ENCODE data around the gene ADCY3.
"Not testable (repeated sequence)": the region's sequence is repeated elsewhere in the genome, so short reads cannot be mapped to it uniquely, and the experiment has no call there.

Gene ADCY3

GRCh38 chr2:24805811-24806660 is 114.0 kb downstream of the ADCY3 start:
- DNase-seq = not testable (repeated sequence)

DNA sequence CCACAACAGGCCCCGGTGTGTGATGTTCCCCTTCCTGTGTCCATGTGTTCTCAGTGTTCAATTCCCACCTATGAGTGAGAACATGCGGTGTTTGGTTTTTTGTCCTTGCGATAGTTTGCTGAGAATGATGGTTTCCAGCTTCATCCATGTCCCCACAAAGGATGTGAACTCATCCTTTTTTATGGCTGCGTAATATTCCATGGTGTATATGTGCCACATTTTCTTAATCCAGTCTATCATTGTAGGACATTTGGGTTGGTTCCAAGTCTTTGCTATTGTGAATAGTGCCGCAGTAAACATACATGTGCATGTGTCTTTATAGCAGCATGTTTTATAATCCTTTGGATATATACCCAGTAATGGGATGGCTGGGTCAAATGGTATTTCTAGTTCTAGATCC is 119.5 kb downstream of the ADCY3 start:
- not testable (repeated sequence) for DNase-seq

DNA sequence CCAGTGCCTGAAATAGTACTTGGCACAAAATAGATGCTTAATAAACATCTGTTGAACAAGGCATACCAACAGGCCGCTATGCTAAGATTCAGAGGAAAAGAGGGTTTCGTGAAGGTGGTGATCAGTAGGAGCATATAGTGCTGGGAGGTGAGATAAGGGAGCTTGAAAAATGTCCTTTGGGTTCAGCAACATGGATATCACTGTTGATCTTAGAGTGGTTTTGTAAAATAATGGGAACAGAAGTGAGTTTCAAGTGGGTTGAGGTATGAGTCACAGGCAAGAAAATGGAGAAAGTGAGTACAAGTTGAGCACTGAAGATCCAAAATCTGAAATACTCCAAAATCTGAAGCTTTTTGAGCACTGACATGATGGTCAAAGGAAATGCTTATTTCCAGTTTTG is 122.4 kb downstream of the ADCY3 start:
- no peak for DNase-seq

- no peak for DNase-seq
Observed at GRCh38 chr2:24793761-24794435, 126.1 kb downstream of the ADCY3 start.

- DNase-seq = peak; percentile 96
Observed at GRCh38 chr2:24792874-24793760, 126.9 kb downstream of the ADCY3 start, which contains the start of the genes CENPO and PTRHD1. CENPO (plus strand) TSS chr2:24793425; CDS start chr2:24793920, 495 bp downstream. PTRHD1 (minus strand) TSS chr2:24793391; CDS start chr2:24793377, 14 bp downstream.

GRCh38 chr2:24792542-24792873 is 127.5 kb downstream of the ADCY3 start:
- no peak for DNase-seq

- no peak for DNase-seq
Observed at GRCh38 chr2:24791452-24791851, 128.6 kb downstream of the ADCY3 start.

DNA sequence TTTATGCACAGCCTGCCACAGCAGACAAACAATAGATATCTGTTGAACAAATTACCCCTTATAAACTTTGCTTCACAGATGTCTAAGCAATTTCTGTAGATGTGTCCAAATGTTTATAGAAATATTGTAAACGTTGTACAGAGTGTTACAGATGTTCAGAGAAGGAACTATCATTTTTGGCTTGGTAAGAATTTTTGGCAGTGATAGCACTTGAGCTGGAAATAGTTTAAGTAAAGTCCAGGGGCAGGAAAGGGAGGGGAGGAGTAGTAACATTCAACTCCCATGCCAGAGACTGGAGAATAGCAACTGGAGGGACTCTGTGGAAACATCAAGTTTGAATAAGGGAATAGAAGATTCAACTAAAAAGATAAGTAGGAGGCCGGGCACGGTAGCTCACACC is 131.2 kb downstream of the ADCY3 start:
- no peak for DNase-seq

DNA sequence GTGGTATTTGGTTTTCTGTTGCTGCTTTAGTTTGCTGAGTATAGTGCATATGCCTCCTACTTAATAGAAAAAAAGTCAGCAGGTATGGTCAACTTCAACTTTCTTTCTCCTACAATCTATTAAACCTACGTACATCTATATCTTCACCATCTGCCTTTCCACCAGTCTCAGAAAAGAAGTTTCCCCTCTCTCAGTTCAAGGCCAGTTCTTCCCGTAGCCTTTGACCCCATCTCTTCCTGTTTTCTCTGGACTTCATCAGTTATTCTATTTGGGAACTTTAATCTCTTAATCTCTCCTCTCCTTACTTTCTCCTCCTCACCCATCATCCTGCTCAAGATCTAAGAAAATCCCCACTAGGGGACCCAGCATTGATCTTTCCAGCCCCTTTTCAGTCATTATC is 132.5 kb downstream of the ADCY3 start:
- DNase-seq = no peak

DNA sequence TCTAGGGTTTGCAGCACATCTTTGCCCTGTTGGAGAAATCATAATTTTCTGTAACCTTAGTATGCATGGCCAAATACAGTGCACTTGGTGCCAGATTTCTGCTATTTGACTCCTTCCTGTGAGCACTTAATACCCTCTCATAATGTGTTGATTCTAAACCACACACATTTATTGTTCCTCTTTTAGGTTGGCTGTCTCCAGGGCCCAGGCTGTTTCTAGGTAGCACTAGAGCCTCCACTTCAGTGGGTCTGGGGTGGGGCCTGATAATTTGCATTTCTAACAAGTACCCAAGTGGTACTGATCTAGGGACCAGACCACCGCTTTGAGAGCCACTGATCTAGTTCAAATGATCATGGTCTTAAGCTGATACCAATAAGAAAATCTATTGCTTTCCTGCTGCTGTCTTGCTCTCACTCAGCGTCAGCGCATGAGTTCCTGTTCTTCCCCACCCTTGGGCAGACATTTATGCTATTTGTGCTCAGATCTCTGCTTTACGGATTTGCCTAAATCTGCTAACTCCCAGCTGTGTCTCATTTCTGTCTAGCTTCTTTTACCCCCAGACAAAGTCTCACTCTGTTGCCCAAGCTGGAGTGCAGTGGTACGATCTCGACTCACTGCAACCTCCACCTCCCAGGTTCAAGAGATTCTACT is 134.2 kb downstream of the ADCY3 start:
- DNase-seq = peak; percentile 29

GRCh38 chr2:24783641-24784040 is 136.4 kb downstream of the ADCY3 start:
- DNase-seq = no peak

DNA sequence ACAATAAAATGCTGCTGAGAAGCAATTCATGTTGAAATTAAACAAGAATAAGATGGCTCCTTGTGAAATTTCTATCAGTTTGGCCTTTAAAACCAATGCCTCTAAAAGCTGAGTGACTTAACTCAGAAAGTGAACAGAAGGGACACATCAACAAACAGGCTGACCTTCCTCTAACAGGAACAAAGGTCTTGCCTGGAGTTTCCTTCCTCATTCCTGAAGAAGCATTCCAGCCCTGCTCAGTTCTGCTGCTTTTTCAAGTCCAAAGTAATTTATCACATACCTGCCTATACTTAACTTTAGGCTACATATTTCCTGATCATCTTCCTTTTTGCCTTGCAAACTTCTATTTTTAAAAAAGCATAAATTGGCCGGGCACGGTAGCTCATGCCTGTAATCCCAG is 140.9 kb downstream of the ADCY3 start:
- no peak for DNase-seq

- DNase-seq = no peak
Observed at GRCh38 chr2:24774373-24774772, 145.7 kb downstream of the ADCY3 start.

GRCh38 chr2:24771764-24772586 is 148.1 kb downstream of the ADCY3 start:
- no peak for DNase-seq

GRCh38 chr2:24771061-24771460 is 149.0 kb downstream of the ADCY3 start:
- no peak for DNase-seq

Data from KG1 (cell line).